Lower lobe of right lung (tissue), 2 donors: ENCODE results near the gene PCSK5. TPM values are rescaled to one million over a fixed set of nuclear protein-coding genes. Genes with fewer than 3 reads are reported as not detected.
A peak's percentile ranks its signal among the peaks of the same experiment; 100 is the strongest.

Source experiments
- ATAC-seq, 2 donors: fragments of 200-7000 bp; cut with Tn5 transposase; one replicate each; pipeline ENCODE4 v1.9.1; 2020 to 2022; ENCODE audit warnings: mild to moderate bottlenecking in 2 of 2, moderate library complexity in 2 of 2
- DNase-seq: peaks from one replicate; pipeline ENCODE4 v3.0.0-alpha.2; 2020
- H3K27ac ChIP-seq: fragments of 200-600 bp; one replicate; pipeline ENCODE4 v1.8.0; 2022
- H3K27me3 ChIP-seq: fragments of 200-600 bp; one replicate; pipeline ENCODE4 v1.8.0; 2022; ENCODE audit warnings: low read depth
- H3K36me3 ChIP-seq: fragments of 200-600 bp; one replicate; pipeline ENCODE4 v1.8.0; 2022; ENCODE audit warnings: mild to moderate bottlenecking
- H3K4me1 ChIP-seq: fragments of 200-600 bp; one replicate; pipeline ENCODE4 v1.8.0; 2022
- H3K4me3 ChIP-seq: fragments of 200-600 bp; one replicate; pipeline ENCODE4 v1.8.0; 2022; ENCODE audit warnings: mild to moderate bottlenecking
- H3K9me3 ChIP-seq: fragments of 200-600 bp; one replicate; pipeline ENCODE4 v1.8.0; 2022
- intact Hi-C: fragments of 100-400 bp; cut with DNase I; formaldehyde crosslinking; loops from one replicate; pipeline ENCODE4 v1.11.0; 2022
- total RNA-seq: library from RNA; stranded (reverse); fragmentation: NEBNext Ultra II Directional; extraction: Animal tissue kit (Norgen Biotek cat#: 25700); gene quantifications from one replicate; pipeline ENCODE4 v1.2.1, GENCODE V29; 2021
- TF ChIP-seq, protein P1 (sequence below): fragments of 200-600 bp; IDR thresholded peaks from one replicate; pipeline ENCODE4 v1.8.0; 2022; ENCODE audit warnings: antibody characterized with exemption, mild to moderate bottlenecking
- donor health status: DM: no; HTN: yes; CAD: no; lungs with severe emphysema.

The PCSK5 gene
- total RNA-seq, 1 donor from 2014 or later = 18.1 TPM

DNA sequence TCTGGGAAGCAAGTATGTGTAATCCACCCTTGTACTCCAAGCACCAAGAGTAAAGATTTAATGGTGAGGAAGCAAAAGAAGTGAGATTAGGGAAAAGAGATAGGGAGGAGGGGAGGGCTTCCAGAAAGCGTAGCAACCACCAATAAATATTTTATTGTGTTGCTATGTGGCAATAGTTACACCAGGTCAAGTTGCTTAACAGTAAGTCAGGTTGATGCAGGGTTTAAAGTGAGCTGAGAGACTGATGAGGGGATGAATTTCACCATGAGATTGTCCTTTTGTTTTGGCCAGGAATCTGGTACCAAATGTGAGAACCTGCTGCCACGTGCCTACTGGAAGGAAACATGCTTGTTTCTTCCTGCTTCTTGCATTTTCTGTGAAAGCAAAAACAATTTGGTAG, 62.7 kb downstream of the PCSK5 start:
- peak overlapping the region; percentile 9 for H3K27ac ChIP-seq
- no peak overlapping the region for H3K4me3 ChIP-seq
- intact Hi-C loops = no loop called here
- ATAC-seq (peak; percentile 68 to 83), DNase-seq (no peak)
- H3K4me1 ChIP-seq = no peaks in the 10 kb centered on the region
- TF ChIP-seq, protein P1, sequence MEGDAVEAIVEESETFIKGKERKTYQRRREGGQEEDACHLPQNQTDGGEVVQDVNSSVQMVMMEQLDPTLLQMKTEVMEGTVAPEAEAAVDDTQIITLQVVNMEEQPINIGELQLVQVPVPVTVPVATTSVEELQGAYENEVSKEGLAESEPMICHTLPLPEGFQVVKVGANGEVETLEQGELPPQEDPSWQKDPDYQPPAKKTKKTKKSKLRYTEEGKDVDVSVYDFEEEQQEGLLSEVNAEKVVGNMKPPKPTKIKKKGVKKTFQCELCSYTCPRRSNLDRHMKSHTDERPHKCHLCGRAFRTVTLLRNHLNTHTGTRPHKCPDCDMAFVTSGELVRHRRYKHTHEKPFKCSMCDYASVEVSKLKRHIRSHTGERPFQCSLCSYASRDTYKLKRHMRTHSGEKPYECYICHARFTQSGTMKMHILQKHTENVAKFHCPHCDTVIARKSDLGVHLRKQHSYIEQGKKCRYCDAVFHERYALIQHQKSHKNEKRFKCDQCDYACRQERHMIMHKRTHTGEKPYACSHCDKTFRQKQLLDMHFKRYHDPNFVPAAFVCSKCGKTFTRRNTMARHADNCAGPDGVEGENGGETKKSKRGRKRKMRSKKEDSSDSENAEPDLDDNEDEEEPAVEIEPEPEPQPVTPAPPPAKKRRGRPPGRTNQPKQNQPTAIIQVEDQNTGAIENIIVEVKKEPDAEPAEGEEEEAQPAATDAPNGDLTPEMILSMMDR = no peak
- no peaks in the 10 kb centered on the region for H3K36me3 ChIP-seq
- no peaks in the 10 kb centered on the region for H3K27me3 ChIP-seq
- H3K9me3 ChIP-seq = no peaks in the 10 kb centered on the region

DNA sequence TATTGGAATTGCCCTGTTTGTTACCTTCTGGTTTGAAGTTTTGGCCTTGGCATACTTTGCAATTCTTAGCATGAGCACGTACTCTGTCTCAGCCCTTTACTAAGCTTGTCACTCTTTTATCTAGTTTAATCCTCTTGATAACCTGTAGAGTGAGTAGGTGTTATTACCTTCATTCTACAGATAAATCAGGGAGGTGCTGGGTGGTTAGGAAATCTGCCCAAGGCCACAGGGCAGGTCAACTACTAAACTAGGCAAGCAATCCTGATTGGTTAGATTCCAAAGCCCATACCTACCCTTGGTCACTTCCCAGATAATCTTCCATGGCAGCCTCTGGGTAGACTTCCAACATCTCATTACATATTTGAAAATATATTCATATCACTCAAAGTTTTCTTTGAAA, 65.7 kb downstream of the PCSK5 start:
- no peak for DNase-seq

DNA sequence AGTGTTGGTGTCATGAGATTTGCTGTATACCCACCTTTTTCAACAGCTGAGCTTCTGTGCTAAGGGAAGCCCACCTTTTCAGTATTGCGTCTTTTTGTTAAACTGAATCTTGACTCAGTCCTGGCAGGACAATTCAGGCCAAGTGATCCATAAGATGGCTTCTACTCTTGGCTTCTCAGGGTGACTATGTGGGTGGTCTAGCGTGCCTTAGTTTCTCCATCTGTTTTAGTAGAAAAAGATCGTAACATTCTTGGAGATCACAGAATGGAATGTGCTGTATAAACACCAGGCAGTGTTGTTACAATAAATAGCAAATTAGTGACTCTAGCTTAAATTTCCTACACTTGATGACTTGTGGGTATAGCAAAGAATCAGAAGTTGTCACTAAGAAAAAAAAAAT, 66.6 kb downstream of the PCSK5 start:
- ATAC-seq (no peak), DNase-seq (no peak)
- Histone ChIP-seq H3K36me3 (no peaks in the 10 kb centered on the region), H3K4me3 (no peak overlapping the region), H3K9me3 (no peaks in the 10 kb centered on the region), H3K27ac (no peak overlapping the region), H3K27me3 (no peaks in the 10 kb centered on the region), H3K4me1 (peaks cover 5% of the 10 kb centered on the region)
- TF ChIP-seq, protein P1 = no peak
- intact Hi-C loops = no loop called here

More for the DNA sequence above, 65.7 kb downstream of the PCSK5 start:
- Histone ChIP-seq H3K9me3 (no peaks in the 10 kb centered on the region), H3K4me1 (no peaks in the 10 kb centered on the region), H3K27ac (no peak overlapping the region), H3K36me3 (no peaks in the 10 kb centered on the region), H3K27me3 (no peaks in the 10 kb centered on the region), H3K4me3 (no peak overlapping the region)
- TF ChIP-seq, protein P1 = no peak
- ATAC-seq = no peak
- intact Hi-C loops = no loop called here

DNA sequence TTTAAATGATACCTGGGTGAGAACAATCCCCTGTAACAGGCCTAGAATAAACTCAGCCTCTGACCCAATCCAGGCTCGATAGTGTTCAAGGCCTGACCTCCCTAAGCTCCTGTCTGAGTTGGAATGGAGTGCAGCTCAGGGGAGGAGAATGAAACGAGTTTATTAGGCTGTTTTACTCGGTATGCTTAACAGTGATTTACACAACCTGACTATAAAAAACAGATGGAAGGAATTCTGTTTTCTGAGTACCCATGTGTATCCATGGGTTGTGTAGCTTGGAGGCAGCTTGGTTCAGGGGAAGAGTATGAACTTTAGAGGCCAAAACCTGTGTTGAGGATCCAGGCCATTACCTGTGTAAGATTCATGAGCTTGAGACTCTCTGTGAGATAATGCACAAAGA, 67.8 kb downstream of the PCSK5 start:
- DNase-seq = no peak
- Histone ChIP-seq H3K27ac (no peak overlapping the region), H3K4me1 (peaks cover 11% of the 10 kb centered on the region), H3K36me3 (no peaks in the 10 kb centered on the region), H3K4me3 (no peak overlapping the region), H3K27me3 (no peaks in the 10 kb centered on the region), H3K9me3 (no peaks in the 10 kb centered on the region)
- intact Hi-C loops = no loop called here
- TF ChIP-seq, protein P1 = no peak
- no peak for ATAC-seq

DNA sequence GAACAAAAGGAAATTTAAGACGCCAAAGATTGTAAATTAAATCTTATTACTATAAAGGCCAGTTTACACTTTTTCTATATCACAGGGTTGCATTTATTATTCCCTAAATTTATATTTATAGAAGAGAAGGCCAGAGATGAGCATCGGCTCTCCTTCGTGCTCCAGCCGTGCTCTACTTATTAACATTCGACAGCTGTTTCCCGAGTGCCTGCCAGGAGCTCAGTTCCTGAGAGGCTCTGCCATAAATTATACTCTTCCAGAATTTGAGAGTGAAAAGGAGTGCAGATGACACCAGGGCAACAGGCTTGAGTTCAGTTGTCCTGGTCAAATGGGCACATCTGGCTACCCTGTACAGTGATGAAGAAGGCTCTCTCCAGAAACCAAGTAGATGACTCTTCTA, 70.1 kb downstream of the PCSK5 start:
- no peaks in the 10 kb centered on the region for H3K27me3 ChIP-seq
- TF ChIP-seq, protein P1 = no peak
- ATAC-seq = no peak

More for the DNA sequence above, 70.1 kb downstream of the PCSK5 start:
- intact Hi-C loops = no loop called here
- DNase-seq = no peak
- Histone ChIP-seq H3K4me1 (peaks cover 11% of the 10 kb centered on the region), H3K36me3 (no peaks in the 10 kb centered on the region), H3K9me3 (no peaks in the 10 kb centered on the region), H3K27ac (no peak overlapping the region), H3K4me3 (no peak overlapping the region)
